NB4 (cell line): Measurements from ENCODE around the gene BAIAP2.

Source experiments
- DNase-seq: peaks from one replicate; pipeline ENCODE4 v3.0.0; 2010; ENCODE audit warnings: low read depth
- H3K4me3 ChIP-seq: one replicate; pipeline ENCODE4 v1.5.1; 2011; ENCODE audit warnings: mild to moderate bottlenecking, low read depth, low read length, moderate library complexity
- CTCF ChIP-seq: IDR thresholded peaks from one replicate; pipeline ENCODE4 v1.5.1; 2012; ENCODE audit warnings: low read depth, low read length
- MAX ChIP-seq: IDR thresholded peaks from 2 replicates; pipeline ENCODE4 v1.6.1; 2011; ENCODE audit warnings: low read depth, low read length
- MYC ChIP-seq: IDR thresholded peaks from 2 replicates; pipeline ENCODE4 v1.6.1; 2011; ENCODE audit warnings: low read depth, low read length
- POLR2A ChIP-seq: IDR thresholded peaks from 2 replicates; pipeline ENCODE4 v1.6.1; 2011; ENCODE audit warnings: mild to moderate bottlenecking; ENCODE audit not compliant: insufficient read length; ENCODE audit errors: extremely low read depth

BAIAP2 gene

GRCh38 chr17:81064678-81065475 lies 29.9 kb downstream of the BAIAP2 start:
- TF ChIP-seq POLR2A (no peak), MYC (no peak), MAX (no peak), CTCF (no peak)
- no peak for DNase-seq
- H3K4me3 ChIP-seq, result no peak overlapping the region

GRCh38 chr17:81065500-81065899 lies 30.5 kb downstream of the BAIAP2 start:
- no peak for TF ChIP-seq POLR2A
- TF ChIP-seq MYC, result no peak
- TF ChIP-seq CTCF, result no peak
- TF ChIP-seq MAX, result no peak
- no peak for DNase-seq
- no peak overlapping the region for H3K4me3 ChIP-seq

GRCh38 chr17:81066072-81066471 lies 31.1 kb downstream of the BAIAP2 start:
- DNase-seq, result no peak
- TF ChIP-seq CTCF (no peak), POLR2A (no peak), MAX (no peak), MYC (no peak)
- H3K4me3 ChIP-seq, result no peak overlapping the region

GRCh38 chr17:81066771-81067315 lies 31.9 kb downstream of the BAIAP2 start:
- no peak for DNase-seq
- TF ChIP-seq MYC, result no peak
- no peak for TF ChIP-seq MAX
- TF ChIP-seq POLR2A, result no peak
- no peak for TF ChIP-seq CTCF
- no peak overlapping the region for H3K4me3 ChIP-seq

- TF ChIP-seq MAX (no peak), POLR2A (no peak), CTCF (no peak), MYC (no peak)
- DNase-seq, result peak; percentile 31
- H3K4me3 ChIP-seq, result no peak overlapping the region
These were observed 32.5 kb downstream of the BAIAP2 start for GRCh38 chr17:81067391-81067811.
